H9 (cell line): ENCODE data around the gene ESRRB. TPM values are rescaled to one million over a fixed set of nuclear protein-coding genes. Genes with fewer than 3 reads are reported as not detected.

Source experiments
- DNase-seq: peaks from one replicate; pipeline ENCODE4 v3.0.0-alpha.2; 2017
- H2AFZ ChIP-seq: one replicate; pipeline ENCODE4 v1.6.1; 2013; ENCODE audit warnings: mild to moderate bottlenecking, low read length, control low read depth, moderate library complexity
- H2AK5ac ChIP-seq: 2 replicates; pipeline ENCODE4 v1.6.1; 2013; ENCODE audit warnings: low read length, control low read depth, mixed read lengths; ENCODE audit not compliant: insufficient read length
- H2BK120ac ChIP-seq: one replicate; pipeline ENCODE4 v1.6.1; 2013; ENCODE audit warnings: low read depth, mild to moderate bottlenecking, low read length, control low read depth, inconsistent platforms; ENCODE audit not compliant: poor library complexity, severe bottlenecking
- H2BK12ac ChIP-seq: 2 replicates; pipeline ENCODE4 v1.6.1; 2013; ENCODE audit warnings: low read length, control low read depth, mixed read lengths, low read depth; ENCODE audit not compliant: insufficient read length
- H2BK15ac ChIP-seq: 2 replicates; pipeline ENCODE4 v1.6.1; 2013; ENCODE audit warnings: low read depth, low read length, control low read depth
- H2BK20ac ChIP-seq: one replicate; pipeline ENCODE4 v1.6.1; 2013; ENCODE audit warnings: low read depth, mild to moderate bottlenecking, low read length, control low read depth, inconsistent platforms; ENCODE audit not compliant: poor library complexity, severe bottlenecking
- H2BK5ac ChIP-seq: 2 replicates; pipeline ENCODE4 v1.6.1; 2013; ENCODE audit warnings: low read length, control low read depth, mixed read lengths; ENCODE audit not compliant: insufficient read length
- H3K14ac ChIP-seq: 2 replicates; pipeline ENCODE4 v1.6.1; 2013; ENCODE audit warnings: low read length, control low read depth; ENCODE audit not compliant: insufficient read depth
- H3K18ac ChIP-seq: 2 replicates; pipeline ENCODE4 v1.6.1; 2013; ENCODE audit warnings: low read depth, mild to moderate bottlenecking, mixed read lengths, low read length, control low read depth; ENCODE audit not compliant: insufficient read length
- H3K23ac ChIP-seq: 2 replicates; pipeline ENCODE4 v1.6.1; 2013; ENCODE audit warnings: low read length, control low read depth, mixed read lengths, low read depth; ENCODE audit not compliant: insufficient read length
- H3K23me2 ChIP-seq: 2 replicates; pipeline ENCODE4 v1.6.1; 2013; ENCODE audit warnings: low read depth, mild to moderate bottlenecking, mixed read lengths, low read length, control low read depth; ENCODE audit not compliant: insufficient read length, poor library complexity, severe bottlenecking
- H3K27ac ChIP-seq: 2 replicates; pipeline ENCODE4 v1.5.1; 2013; ENCODE audit warnings: low read length, control low read depth, mixed read lengths, low read depth; ENCODE audit not compliant: insufficient read length
- H3K27me3 ChIP-seq: 2 replicates; pipeline ENCODE4 v1.6.1; 2013; ENCODE audit warnings: low read length, control low read depth, inconsistent platforms; ENCODE audit not compliant: insufficient read depth
- H3K4ac ChIP-seq: 2 replicates; pipeline ENCODE4 v1.6.1; 2013; ENCODE audit warnings: low read depth, mild to moderate bottlenecking, control low read depth, inconsistent platforms, low read length, moderate library complexity
- H3K4me1 ChIP-seq: 2 replicates; pipeline ENCODE4 v1.6.1; 2013; ENCODE audit warnings: low read length, control low read depth, inconsistent platforms; ENCODE audit not compliant: insufficient read depth
- H3K4me2 ChIP-seq: 2 replicates; pipeline ENCODE4 v1.6.1; 2013; ENCODE audit warnings: low read length, control low read depth, mixed read lengths; ENCODE audit not compliant: insufficient read length, insufficient read depth
- H3K56ac ChIP-seq: 2 replicates; pipeline ENCODE4 v1.6.1; 2013; ENCODE audit warnings: low read depth, mild to moderate bottlenecking, mixed read lengths, low read length, control low read depth; ENCODE audit not compliant: insufficient read length
- H3K79me1 ChIP-seq: 2 replicates; pipeline ENCODE4 v1.6.1; 2013; ENCODE audit warnings: low read depth, mild to moderate bottlenecking, moderate library complexity, low read length, control low read depth, inconsistent platforms; ENCODE audit not compliant: insufficient read depth, poor library complexity, severe bottlenecking
- H3K79me2 ChIP-seq: 2 replicates; pipeline ENCODE4 v1.6.1; 2013; ENCODE audit warnings: low read length, control low read depth, inconsistent platforms; ENCODE audit not compliant: insufficient read depth
- H3K9ac ChIP-seq: 2 replicates; pipeline ENCODE4 v1.6.1; 2013; ENCODE audit warnings: low read length, control low read depth, mixed read lengths; ENCODE audit not compliant: insufficient read length; ENCODE audit errors: extremely low read depth
- H3K9me3 ChIP-seq: one replicate; pipeline ENCODE4 v1.6.1; 2013; ENCODE audit warnings: low read depth, low read length, inconsistent platforms; ENCODE audit not compliant: control insufficient read depth
- H3T11ph ChIP-seq: one replicate; pipeline ENCODE4 v1.6.1; 2013; ENCODE audit warnings: mild to moderate bottlenecking, low read length, control low read depth, inconsistent platforms
- H4K20me1 ChIP-seq: one replicate; pipeline ENCODE4 v1.6.1; 2013; ENCODE audit not compliant: control insufficient read depth, insufficient read length, insufficient read depth
- H4K5ac ChIP-seq: 2 replicates; pipeline ENCODE4 v1.6.1; 2013; ENCODE audit warnings: low read depth, mild to moderate bottlenecking, mixed read lengths, low read length, control low read depth; ENCODE audit not compliant: insufficient read length
- H4K8ac ChIP-seq: replicated peaks from 2 replicates; pipeline ENCODE4 v1.6.1; 2013; ENCODE audit warnings: low read length, control low read depth, mixed read lengths, low read depth; ENCODE audit not compliant: insufficient read length
- H4K91ac ChIP-seq: 2 replicates; pipeline ENCODE4 v1.6.1; 2013; ENCODE audit warnings: low read depth, mild to moderate bottlenecking, moderate library complexity, mixed read lengths, low read length, control low read depth; ENCODE audit not compliant: insufficient read length
- H3K27ac Mint-ChIP-seq, 3 experiments: 2 replicates in 2 of 3; 3 replicates in 1 of 3; pipeline ENCODE4 v1.8.0; 2020 to 2021; ENCODE audit warnings: mixed read lengths in 3 of 3, mild to moderate bottlenecking in 1 of 3, moderate library complexity in 1 of 3
- H3K27me3 Mint-ChIP-seq: 2 replicates; pipeline ENCODE4 v1.8.0; 2021; ENCODE audit warnings: low read depth, mild to moderate bottlenecking, moderate library complexity, mixed read lengths
- H3K36me3 Mint-ChIP-seq, 3 experiments: 2 replicates in 2 of 3; 3 replicates in 1 of 3; pipeline ENCODE4 v1.8.0; 2020 to 2021; ENCODE audit warnings: low read depth in 3 of 3, mixed read lengths in 3 of 3; ENCODE audit not compliant: insufficient read depth in 1 of 3
- H3K4me1 Mint-ChIP-seq, 2 experiments: 2 replicates each; pipeline ENCODE4 v1.8.0; 2020; ENCODE audit warnings: mixed read lengths in 2 of 2
- H3K4me3 Mint-ChIP-seq, 2 experiments: 2 replicates in 1 of 2; 3 replicates in 1 of 2; pipeline ENCODE4 v1.8.0; 2020 to 2021; ENCODE audit warnings: mild to moderate bottlenecking in 2 of 2, mixed read lengths in 2 of 2, moderate library complexity in 1 of 2
- H3K9me3 Mint-ChIP-seq, 2 experiments: 2 replicates in 1 of 2; 3 replicates in 1 of 2; pipeline ENCODE4 v1.8.0; 2020; ENCODE audit warnings: mild to moderate bottlenecking in 2 of 2, mixed read lengths in 2 of 2, moderate library complexity in 1 of 2
- WGBS: extraction: QIAGEN DNeasy Blood & Tissue Kit; methylation state at CpG from one replicate; pipeline ENCODE4 v1.1.7; 2013; ENCODE audit warnings: missing lambda C conversion rate, low lambda C conversion rate, mixed read lengths; ENCODE audit not compliant: insufficient read length; ENCODE audit errors: extremely low coverage; 5-methylcytosine and 5-hydroxymethylcytosine counted together
- total RNA-seq: library from RNA; stranded (reverse); gene quantifications from 2 replicates; pipeline ENCODE4 v1.2.1, GENCODE V29; 2021
- TF ChIP-seq, protein P1 (sequence below): fragments of 200-600 bp; sonication (generic); conservative IDR thresholded peaks from 3 replicates; pipeline ENCODE4 v1.8.0; 2021; ENCODE audit warnings: antibody characterized with exemption, mild to moderate bottlenecking

ESRRB gene
- total RNA-seq, 1 experiment from 2014 or later, result 0.11 TPM

DNA sequence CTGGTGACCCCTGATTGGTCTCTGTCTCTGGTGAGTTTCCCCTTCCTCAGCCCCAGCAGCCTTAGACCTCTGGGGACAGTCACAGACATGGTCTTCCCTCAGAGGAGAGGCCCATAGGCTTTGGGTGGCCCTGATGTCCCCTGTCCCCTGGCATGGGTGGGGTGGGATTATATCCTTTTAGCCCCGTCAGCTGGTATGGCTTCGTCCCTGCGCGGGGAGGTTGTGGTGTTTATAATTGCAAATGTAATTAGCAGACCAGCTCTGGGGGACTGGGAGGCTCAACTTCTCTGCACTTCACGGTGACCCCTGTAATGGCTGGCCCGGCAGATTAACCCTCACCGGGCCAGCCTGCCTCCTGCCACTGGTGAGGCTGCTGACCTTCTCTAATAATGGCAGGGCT, 5.1 kb downstream of the ESRRB start:
- H3K27me3 Mint-ChIP-seq, result peaks cover 91% of the 10 kb centered on the region
- H3K27me3 ChIP-seq, result peaks cover 30% of the 10 kb centered on the region
- no peak overlapping the region for H3K9ac ChIP-seq
- no peak overlapping the region for H4K8ac ChIP-seq
- H3K36me3 Mint-ChIP-seq, result no peaks in the 10 kb centered on the region
- H3K79me2 ChIP-seq, result no peaks in the 10 kb centered on the region
- H3K4me1 ChIP-seq, result peaks cover 4% of the 10 kb centered on the region; the same call in 1 of the 2 replicates
- WGBS, result no CpG with 5 or more reads among the region's 7 CpGs
- H2AK5ac ChIP-seq, result no peak overlapping the region
- H3K14ac ChIP-seq, result no peak overlapping the region
- H4K91ac ChIP-seq, result no peak overlapping the region
- TF ChIP-seq, protein P1, sequence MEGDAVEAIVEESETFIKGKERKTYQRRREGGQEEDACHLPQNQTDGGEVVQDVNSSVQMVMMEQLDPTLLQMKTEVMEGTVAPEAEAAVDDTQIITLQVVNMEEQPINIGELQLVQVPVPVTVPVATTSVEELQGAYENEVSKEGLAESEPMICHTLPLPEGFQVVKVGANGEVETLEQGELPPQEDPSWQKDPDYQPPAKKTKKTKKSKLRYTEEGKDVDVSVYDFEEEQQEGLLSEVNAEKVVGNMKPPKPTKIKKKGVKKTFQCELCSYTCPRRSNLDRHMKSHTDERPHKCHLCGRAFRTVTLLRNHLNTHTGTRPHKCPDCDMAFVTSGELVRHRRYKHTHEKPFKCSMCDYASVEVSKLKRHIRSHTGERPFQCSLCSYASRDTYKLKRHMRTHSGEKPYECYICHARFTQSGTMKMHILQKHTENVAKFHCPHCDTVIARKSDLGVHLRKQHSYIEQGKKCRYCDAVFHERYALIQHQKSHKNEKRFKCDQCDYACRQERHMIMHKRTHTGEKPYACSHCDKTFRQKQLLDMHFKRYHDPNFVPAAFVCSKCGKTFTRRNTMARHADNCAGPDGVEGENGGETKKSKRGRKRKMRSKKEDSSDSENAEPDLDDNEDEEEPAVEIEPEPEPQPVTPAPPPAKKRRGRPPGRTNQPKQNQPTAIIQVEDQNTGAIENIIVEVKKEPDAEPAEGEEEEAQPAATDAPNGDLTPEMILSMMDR, result no peak
- H3K4ac ChIP-seq, result no peak overlapping the region
- no peak overlapping the region for H2BK120ac ChIP-seq
- no peaks in the 10 kb centered on the region for H3K79me1 ChIP-seq
- H3K4me2 ChIP-seq, result no peak overlapping the region
- H3K23me2 ChIP-seq, result peaks cover 14% of the 10 kb centered on the region
- no peak overlapping the region for H3K18ac ChIP-seq
- H2BK15ac ChIP-seq, result no peak overlapping the region
- H3T11ph ChIP-seq, result no peak overlapping the region
- no peaks in the 10 kb centered on the region for H3K9me3 ChIP-seq
- no peak overlapping the region for H3K23ac ChIP-seq
- no peak overlapping the region for H3K4me3 Mint-ChIP-seq
- peaks cover 10 to 13% of the 10 kb centered on the region in 2 experiments for H3K4me1 Mint-ChIP-seq
- H2BK20ac ChIP-seq, result no peak overlapping the region
- H4K20me1 ChIP-seq, result no peaks in the 10 kb centered on the region
- no peak overlapping the region for H3K27ac Mint-ChIP-seq
- H4K5ac ChIP-seq, result no peak overlapping the region
- H2AFZ ChIP-seq, result no peak overlapping the region
- no peak overlapping the region for H3K56ac ChIP-seq
- no peak overlapping the region for H2BK5ac ChIP-seq
- H3K27ac ChIP-seq, result no peak overlapping the region
- H3K9me3 Mint-ChIP-seq, result peaks cover 0 to 3% of the 10 kb centered on the region in 2 experiments; a peak in 1 of 5 replicates
- DNase-seq, result no peak
- H2BK12ac ChIP-seq, result no peak overlapping the region
